Left lobe of liver (tissue), 2 donors: ENCODE measurements around the gene SLC35C1. TPM values are rescaled to one million over a fixed set of nuclear protein-coding genes. Genes with fewer than 3 reads are reported as not detected.

Experiments used
- ATAC-seq: fragments of 200-7000 bp; cut with Tn5 transposase; one replicate; pipeline ENCODE4 v1.9.1; 2020; ENCODE audit warnings: mild to moderate bottlenecking, moderate library complexity
- DNase-seq: peaks from one replicate; pipeline ENCODE4 v3.0.0-alpha.2; 2020; ENCODE audit warnings: low spot score
- total RNA-seq: library from RNA; stranded (reverse); gene quantifications from one replicate; pipeline ENCODE4 v1.2.1, GENCODE V29; 2021
- donor health status: DM: no; HTN: no; CAD: no; lungs with moderate emphysema.
- donor health status: DM: no; HTN: yes; CAD: no.

The SLC35C1 gene
- total RNA-seq = 13.2 TPM

- DNase-seq (peak; percentile 97), ATAC-seq (peak; percentile 91)
Observed at GRCh38 chr11:45804761-45805304, at the start of gene SLC35C1. Gene SLC35C1 (plus strand): TSS chr11:45805149. CDS start chr11:45805802, 653 bp downstream.

- ATAC-seq (no peak), DNase-seq (no peak)
Observed at GRCh38 chr11:45755281-45755859, 49.6 kb upstream of the SLC35C1 start.

- ATAC-seq = no peak
- no peak for DNase-seq
Observed at GRCh38 chr11:45756384-45757010, 48.5 kb upstream of the SLC35C1 start.

GRCh38 chr11:45757672-45758071 lies 47.3 kb upstream of the SLC35C1 start:
- no peak for ATAC-seq
- no peak for DNase-seq

- ATAC-seq = no peak
- no peak for DNase-seq
Observed at GRCh38 chr11:45761659-45762058, 43.3 kb upstream of the SLC35C1 start.

- ATAC-seq (no peak), DNase-seq (no peak)
Observed at GRCh38 chr11:45765107-45765668, 39.8 kb upstream of the SLC35C1 start.

- ATAC-seq = peak; percentile 18
- DNase-seq = no peak
Observed at GRCh38 chr11:45765836-45766235, 39.1 kb upstream of the SLC35C1 start.

GRCh38 chr11:45766469-45766868 lies 38.5 kb upstream of the SLC35C1 start:
- no peak for DNase-seq
- ATAC-seq = no peak

- DNase-seq (peak; percentile 23), ATAC-seq (no peak)
Observed at GRCh38 chr11:45768486-45768885, 36.5 kb upstream of the SLC35C1 start.

- ATAC-seq (no peak), DNase-seq (no peak)
Observed at GRCh38 chr11:45769960-45770359, 35.0 kb upstream of the SLC35C1 start.

GRCh38 chr11:45771193-45771565 lies 33.8 kb upstream of the SLC35C1 start:
- peak; percentile 84 for ATAC-seq
- peak; percentile 71 for DNase-seq

GRCh38 chr11:45771566-45772448 lies 33.1 kb upstream of the SLC35C1 start:
- peak; percentile 97 for ATAC-seq

GRCh38 chr11:45772449-45772774 lies 32.5 kb upstream of the SLC35C1 start:
- no peak for ATAC-seq
- DNase-seq = no peak

More at GRCh38 chr11:45771566-45772448, 33.1 kb upstream of the SLC35C1 start:
- DNase-seq = peak; percentile 85

- DNase-seq = peak; percentile 22
- ATAC-seq = no peak
Observed at GRCh38 chr11:45772986-45773785, 31.8 kb upstream of the SLC35C1 start.

GRCh38 chr11:45773786-45774655 lies 30.9 kb upstream of the SLC35C1 start:
- no peak for ATAC-seq
- peak; percentile 35 for DNase-seq

GRCh38 chr11:45774786-45775185 lies 30.2 kb upstream of the SLC35C1 start:
- DNase-seq (peak; percentile 35), ATAC-seq (no peak)

GRCh38 chr11:45777127-45777969 lies 27.6 kb upstream of the SLC35C1 start:
- peak; percentile 44 for DNase-seq

GRCh38 chr11:45778341-45778740 lies 26.6 kb upstream of the SLC35C1 start:
- ATAC-seq = no peak

More at GRCh38 chr11:45777127-45777969, 27.6 kb upstream of the SLC35C1 start:
- peak; percentile 76 for ATAC-seq

More at GRCh38 chr11:45778341-45778740, 26.6 kb upstream of the SLC35C1 start:
- peak; percentile 23 for DNase-seq
